Ascending aorta (tissue), 2 donors: ENCODE data around the gene STX1A. TPM values are rescaled to one million over a fixed set of nuclear protein-coding genes. Genes with fewer than 3 reads are reported as not detected.

ENCODE experiments used
- DNase-seq, 2 donors: peaks; one replicate each; pipeline ENCODE4 v3.0.0-alpha.2; 2019; ENCODE audit warnings: low spot score in 2 of 2
- H3K27ac ChIP-seq, 2 donors: fragments of 200-600 bp; sonication (generic); one replicate each; pipeline ENCODE4 v1.5.1; 2016 to 2017; ENCODE audit warnings: mild to moderate bottlenecking in 1 of 2
- H3K27me3 ChIP-seq: fragments of 200-600 bp; sonication (generic); one replicate; pipeline ENCODE4 v1.5.1; 2017
- H3K36me3 ChIP-seq, 2 donors: fragments of 200-600 bp; sonication (generic); one replicate each; pipeline ENCODE4 v1.5.1; 2016
- H3K4me1 ChIP-seq, 2 donors: fragments of 200-600 bp; sonication (generic); one replicate each; pipeline ENCODE4 v1.5.1; 2016 to 2017; ENCODE audit warnings: mild to moderate bottlenecking in 1 of 2
- H3K4me3 ChIP-seq, 2 donors: fragments of 200-600 bp; sonication (generic); one replicate each; pipeline ENCODE4 v1.5.1; 2016 to 2017; ENCODE audit warnings: mild to moderate bottlenecking in 1 of 2
- H3K9me3 ChIP-seq, 2 donors: fragments of 200-600 bp; sonication (generic); one replicate each; pipeline ENCODE4 v1.5.1; 2016
- intact Hi-C: fragments of 100-400 bp; cut with DNase I; formaldehyde crosslinking; loops from one replicate; pipeline ENCODE4 v1.15.1; 2023
- total RNA-seq: library from RNA; depleted of rRNA; stranded (reverse); fragments of >200 nt; gene quantifications from one replicate; pipeline ENCODE4 v1.1.0, GENCODE V29; 2016
- TF ChIP-seq, protein P1 (sequence below), 3 experiments: fragments of 200-600 bp in 2 of 3; fragments of 450-650 bp in 1 of 3; sonication (generic) in 2 of 3; IDR thresholded peaks; one replicate each; pipeline ENCODE4 v1.5.1; 2016 to 2019; ENCODE audit warnings: antibody characterized with exemption in 3 of 3, mild to moderate bottlenecking in 1 of 3, moderate library complexity in 1 of 3

Gene STX1A
- total RNA-seq, 1 donor from 2014 or later, result 13.1 TPM

DNA sequence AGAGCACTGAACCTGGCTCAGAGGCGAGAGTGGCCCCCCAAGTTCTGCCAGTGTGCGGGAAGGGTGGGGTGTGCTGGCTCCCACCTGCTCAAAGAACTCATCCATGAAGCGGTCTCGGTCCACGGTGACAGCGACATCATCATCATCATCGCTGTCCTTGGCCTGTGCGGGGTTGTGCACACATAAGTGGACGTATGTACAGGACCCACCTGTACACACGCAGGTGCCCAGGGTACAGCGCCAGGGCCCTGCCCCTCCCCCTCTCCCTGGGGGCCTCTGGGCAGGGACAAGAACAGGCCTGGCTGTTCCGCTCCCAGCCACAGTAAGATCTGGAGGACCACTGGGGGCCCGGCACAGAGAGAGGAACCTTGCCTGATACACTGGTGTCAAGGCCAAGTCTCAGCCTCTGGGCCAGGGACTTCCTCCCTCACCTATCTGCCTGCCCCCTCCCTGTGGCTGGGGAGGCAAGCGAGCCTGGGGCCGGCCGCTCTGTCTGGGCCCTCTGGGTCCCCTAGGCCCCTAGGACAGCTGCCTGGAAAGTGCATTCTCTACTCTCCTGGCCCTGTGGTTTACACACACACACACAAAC lies 10.4 kb downstream of the STX1A start:
- Histone ChIP-seq H3K4me3 (no peak overlapping the region), H3K4me1 (peaks cover 0 to 16% of the 10 kb centered on the region in 2 donors), H3K27ac (no peak overlapping the region), H3K27me3 (no peaks in the 10 kb centered on the region), H3K9me3 (no peaks in the 10 kb centered on the region), H3K36me3 (peaks cover 0 to 5% of the 10 kb centered on the region in 2 donors)
- intact Hi-C loops, result no loop called here
- TF ChIP-seq, protein P1, sequence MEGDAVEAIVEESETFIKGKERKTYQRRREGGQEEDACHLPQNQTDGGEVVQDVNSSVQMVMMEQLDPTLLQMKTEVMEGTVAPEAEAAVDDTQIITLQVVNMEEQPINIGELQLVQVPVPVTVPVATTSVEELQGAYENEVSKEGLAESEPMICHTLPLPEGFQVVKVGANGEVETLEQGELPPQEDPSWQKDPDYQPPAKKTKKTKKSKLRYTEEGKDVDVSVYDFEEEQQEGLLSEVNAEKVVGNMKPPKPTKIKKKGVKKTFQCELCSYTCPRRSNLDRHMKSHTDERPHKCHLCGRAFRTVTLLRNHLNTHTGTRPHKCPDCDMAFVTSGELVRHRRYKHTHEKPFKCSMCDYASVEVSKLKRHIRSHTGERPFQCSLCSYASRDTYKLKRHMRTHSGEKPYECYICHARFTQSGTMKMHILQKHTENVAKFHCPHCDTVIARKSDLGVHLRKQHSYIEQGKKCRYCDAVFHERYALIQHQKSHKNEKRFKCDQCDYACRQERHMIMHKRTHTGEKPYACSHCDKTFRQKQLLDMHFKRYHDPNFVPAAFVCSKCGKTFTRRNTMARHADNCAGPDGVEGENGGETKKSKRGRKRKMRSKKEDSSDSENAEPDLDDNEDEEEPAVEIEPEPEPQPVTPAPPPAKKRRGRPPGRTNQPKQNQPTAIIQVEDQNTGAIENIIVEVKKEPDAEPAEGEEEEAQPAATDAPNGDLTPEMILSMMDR (IDR thresholded peaks at IDR 0.05), result no peak
- DNase-seq, result no peak

DNA sequence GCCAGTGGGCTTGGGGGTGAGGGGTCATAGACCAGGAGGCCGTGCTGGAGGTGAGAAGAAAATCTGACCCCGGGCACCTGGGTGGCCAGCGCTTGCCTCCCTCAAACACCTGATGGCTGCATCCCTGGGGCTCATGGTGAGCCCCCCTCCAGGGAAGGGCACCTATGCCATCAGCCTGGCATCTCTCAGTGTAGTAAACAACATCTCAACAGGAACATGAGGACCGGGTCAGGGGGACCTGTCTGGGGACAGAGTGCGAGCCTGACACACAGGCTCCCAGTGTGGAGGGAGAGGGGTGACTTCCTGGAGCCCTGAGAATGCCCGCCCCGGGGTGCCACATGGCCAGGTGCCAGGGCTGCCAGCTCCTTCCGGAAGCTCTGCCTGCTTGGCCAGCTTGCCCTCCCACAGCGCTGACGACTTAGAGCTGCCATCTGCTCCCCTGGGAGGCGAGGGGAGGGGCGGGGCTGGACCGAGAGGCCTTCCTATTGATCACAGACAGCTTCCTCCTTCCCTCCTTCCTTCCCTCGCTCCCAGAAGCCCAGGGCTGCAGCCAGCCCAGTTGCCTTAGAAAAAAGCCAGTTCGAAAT lies 12.3 kb downstream of the STX1A start:
- H3K9me3 ChIP-seq, result no peaks in the 10 kb centered on the region
- H3K36me3 ChIP-seq, result peaks cover 4 to 10% of the 10 kb centered on the region in 2 donors
- peak overlapping the region in 1 of 2 donors; percentile 27 for H3K27ac ChIP-seq
- peaks cover 0 to 16% of the 10 kb centered on the region in 2 donors for H3K4me1 ChIP-seq
- TF ChIP-seq, protein P1 (IDR thresholded peaks at IDR 0.05), result no peak
- H3K4me3 ChIP-seq, result no peak overlapping the region
- intact Hi-C loops, result no loop called here
- H3K27me3 ChIP-seq, result no peaks in the 10 kb centered on the region
- no peak for DNase-seq

DNA sequence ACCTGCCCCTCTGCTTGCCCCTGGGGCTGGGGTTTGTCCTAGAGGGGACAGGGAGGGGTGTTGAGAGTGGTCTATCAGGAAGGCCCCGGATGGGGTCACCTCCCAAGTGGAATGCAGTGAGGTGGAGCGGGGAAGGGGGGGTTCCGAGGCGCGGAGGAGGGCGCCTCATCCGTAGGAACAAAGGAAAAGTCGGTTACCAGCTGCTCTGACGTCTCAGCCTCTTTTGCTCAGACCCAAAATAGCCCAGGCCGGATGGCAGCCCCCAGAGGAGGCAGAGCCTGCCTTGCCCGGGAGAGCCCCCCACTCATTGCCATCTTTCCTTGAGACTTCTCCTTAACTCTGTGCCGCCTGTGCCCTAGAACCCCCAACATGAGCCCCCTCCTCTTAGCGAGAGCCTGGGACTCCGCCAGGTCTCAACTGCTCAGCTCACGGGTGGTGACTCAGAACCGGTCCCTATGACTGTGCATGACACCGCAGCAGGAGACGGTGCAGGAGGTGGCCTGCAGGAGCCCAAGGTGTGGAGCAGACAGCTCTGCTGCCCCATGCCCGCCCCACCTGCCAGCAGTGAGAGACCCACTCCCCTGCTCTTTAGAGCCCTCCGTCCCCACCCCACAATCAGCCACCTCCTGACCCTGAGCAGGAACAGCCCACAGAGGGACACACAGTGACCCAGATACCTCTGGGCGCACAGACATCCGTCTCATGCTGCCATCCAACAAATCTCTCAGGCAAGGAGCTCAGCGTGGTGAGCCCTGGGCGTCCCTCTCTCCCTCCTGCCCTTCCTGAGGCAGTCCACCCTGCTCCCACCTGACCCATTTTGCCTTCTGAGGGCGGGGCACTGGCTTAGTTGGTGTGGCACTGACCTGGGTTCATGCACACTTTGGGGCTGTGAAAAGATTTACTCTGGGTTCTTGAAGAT lies 13.1 kb downstream of the STX1A start:
- Histone ChIP-seq H3K4me1 (peaks cover 0 to 16% of the 10 kb centered on the region in 2 donors), H3K27me3 (no peaks in the 10 kb centered on the region), H3K9me3 (no peaks in the 10 kb centered on the region), H3K27ac (peak overlapping the region; percentile 3 to 27), H3K4me3 (no peak overlapping the region), H3K36me3 (peaks cover 4 to 14% of the 10 kb centered on the region in 2 donors)
- DNase-seq, result no peak
- intact Hi-C loops, result no loop called here
- TF ChIP-seq, protein P1 (IDR thresholded peaks at IDR 0.05), result no peak

DNA sequence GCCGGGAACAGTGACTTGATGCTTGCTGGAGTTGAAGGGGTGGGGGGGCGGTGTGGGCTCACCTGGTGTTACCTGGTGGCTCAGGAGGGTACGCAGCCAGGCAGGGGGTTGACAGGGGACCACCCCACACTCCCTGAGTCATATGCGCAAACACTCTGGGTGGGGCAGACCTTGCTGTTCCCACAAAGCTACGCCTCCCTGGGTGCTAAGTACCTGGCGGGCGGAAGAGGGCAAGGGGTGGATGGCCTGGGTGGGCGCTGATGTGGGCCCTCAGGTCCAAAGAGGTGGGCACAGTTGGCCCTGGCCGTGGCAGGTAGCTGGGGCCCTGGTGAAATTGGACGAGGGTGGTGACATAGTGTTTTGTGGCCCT lies 13.9 kb downstream of the STX1A start:
- Histone ChIP-seq H3K4me1 (peaks cover 0 to 16% of the 10 kb centered on the region in 2 donors), H3K4me3 (no peak overlapping the region), H3K27me3 (no peaks in the 10 kb centered on the region), H3K27ac (peak overlapping the region; percentile 27 to 63), H3K36me3 (peaks cover 4 to 20% of the 10 kb centered on the region in 2 donors), H3K9me3 (no peaks in the 10 kb centered on the region)
- intact Hi-C loops, result no loop called here
- TF ChIP-seq, protein P1 (IDR thresholded peaks at IDR 0.05), result no peak
- DNase-seq, result no peak

DNA sequence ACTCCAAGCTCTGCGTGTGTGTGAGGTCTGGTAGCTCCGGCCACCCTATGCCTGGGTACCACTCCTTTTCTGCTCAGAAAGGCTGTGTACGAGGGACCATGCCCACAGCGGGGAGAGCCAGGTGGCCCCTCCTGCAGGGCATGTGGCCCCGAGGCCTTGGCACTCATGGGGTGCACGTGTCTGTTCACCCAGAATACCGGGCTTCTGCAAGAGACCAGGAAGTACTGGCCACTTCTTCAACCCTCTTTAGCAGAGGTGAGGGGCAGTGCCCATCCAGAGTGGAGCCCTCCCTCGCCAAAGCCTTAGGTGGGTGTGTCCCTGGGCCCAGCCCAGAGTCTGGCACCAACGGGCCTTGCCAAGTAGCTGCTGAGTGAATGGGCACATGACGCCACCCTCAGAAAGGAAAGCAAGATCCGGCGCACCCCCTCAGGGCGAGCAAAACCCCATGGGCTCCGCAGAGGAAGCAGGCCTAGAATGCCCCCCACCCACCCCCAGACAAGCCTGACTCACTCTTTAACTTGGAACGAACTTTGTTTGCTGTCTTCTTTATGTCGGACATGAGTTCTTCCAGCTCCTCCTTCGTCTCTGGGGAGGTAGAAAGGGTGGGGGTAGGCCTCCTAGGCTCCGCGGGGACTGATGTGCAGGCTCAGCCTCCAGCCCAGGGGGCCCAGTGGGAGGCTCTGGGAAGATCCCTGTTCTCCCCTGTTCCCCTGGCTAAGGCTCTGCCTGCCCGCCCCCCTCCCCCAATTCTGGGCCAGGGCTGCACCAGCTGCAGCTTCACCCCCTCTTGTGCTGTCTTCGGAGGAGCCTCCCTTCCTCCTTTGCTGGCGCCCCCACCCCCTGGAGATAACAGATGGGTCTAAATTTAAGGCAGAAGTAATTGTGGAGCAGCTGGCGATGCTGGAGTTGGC lies 14.6 kb downstream of the STX1A start:
- peak; percentile 38 to 78 for DNase-seq
- Histone ChIP-seq H3K27ac (peak overlapping the region; percentile 27 to 63), H3K27me3 (no peaks in the 10 kb centered on the region), H3K9me3 (no peaks in the 10 kb centered on the region), H3K36me3 (peaks cover 8 to 27% of the 10 kb centered on the region in 2 donors), H3K4me3 (peak overlapping the region in 1 of 2 donors; percentile 7), H3K4me1 (peaks cover 0 to 16% of the 10 kb centered on the region in 2 donors)
- TF ChIP-seq, protein P1 (IDR thresholded peaks at IDR 0.05), result no peak
- intact Hi-C loops, result no loop called here
